Astrocyte (in vitro differentiated cells and primary cell): ENCODE measurements around the gene NCDN. TPM values are rescaled to one million over a fixed set of nuclear protein-coding genes. Genes with fewer than 3 reads are reported as not detected.
"Not testable (repeated sequence)": the region's sequence is repeated elsewhere in the genome, so short reads cannot be mapped to it uniquely, and the experiment has no call there.

ENCODE experiments used
- DNase-seq: peaks from one replicate; pipeline ENCODE4 v3.0.0-alpha.2; 2010; ENCODE audit warnings: low read depth
- FAIRE-seq: peaks from 2 replicates; lab custom pipeline; 2011; peaks lifted over from hg19 to GRCh38; lab: Jason Lieb, UNC
- H2AFZ ChIP-seq: 2 replicates; pipeline ENCODE4 v1.6.0; 2012; ENCODE audit warnings: low read depth, low read length, inconsistent platforms
- H3K27ac ChIP-seq: 2 replicates; pipeline ENCODE4 v1.5.1; 2011; ENCODE audit warnings: low read depth, low read length, inconsistent platforms
- H3K27me3 ChIP-seq: 2 replicates; pipeline ENCODE4 v1.6.0; 2011; ENCODE audit warnings: low read length, inconsistent platforms; ENCODE audit not compliant: insufficient read depth
- H3K36me3 ChIP-seq: 2 replicates; pipeline ENCODE4 v1.5.1; 2011; ENCODE audit warnings: low read length, inconsistent platforms; ENCODE audit not compliant: insufficient read depth
- H3K4me1 ChIP-seq: 2 replicates; pipeline ENCODE4 v1.5.1; 2011; ENCODE audit warnings: low read length, inconsistent platforms; ENCODE audit not compliant: insufficient read depth
- H3K4me2 ChIP-seq: 2 replicates; pipeline ENCODE4 v1.6.0; 2012; ENCODE audit warnings: low read length, inconsistent platforms
- H3K4me3 ChIP-seq: 2 replicates; pipeline ENCODE4 v1.5.1; 2011; ENCODE audit warnings: low read depth, mild to moderate bottlenecking, low read length, inconsistent platforms; ENCODE audit not compliant: insufficient read depth
- H3K79me2 ChIP-seq: 2 replicates; pipeline ENCODE4 v1.6.0; 2012; ENCODE audit warnings: mild to moderate bottlenecking, low read length, inconsistent platforms; ENCODE audit not compliant: insufficient read depth
- H3K9ac ChIP-seq: 2 replicates; pipeline ENCODE4 v1.6.0; 2012; ENCODE audit warnings: mild to moderate bottlenecking, low read length, inconsistent platforms
- H3K9me3 ChIP-seq: 2 replicates; pipeline ENCODE4 v1.5.1; 2012; ENCODE audit warnings: low read depth, mild to moderate bottlenecking, low read length, inconsistent platforms; ENCODE audit not compliant: insufficient read depth
- H4K20me1 ChIP-seq: 2 replicates; pipeline ENCODE4 v1.6.0; 2012; ENCODE audit warnings: low read length, inconsistent platforms; ENCODE audit not compliant: insufficient read depth
- H3K27ac Mint-ChIP-seq: one replicate; pipeline ENCODE4 v1.8.0; 2021; ENCODE audit warnings: mild to moderate bottlenecking, mixed read lengths; ENCODE audit not compliant: unreplicated experiment
- H3K27me3 Mint-ChIP-seq: one replicate; pipeline ENCODE4 v1.8.0; 2021; ENCODE audit warnings: low read depth, mixed read lengths; ENCODE audit not compliant: unreplicated experiment
- H3K36me3 Mint-ChIP-seq: one replicate; pipeline ENCODE4 v1.8.0; 2021; ENCODE audit warnings: low read depth, mixed read lengths; ENCODE audit not compliant: unreplicated experiment
- H3K4me1 Mint-ChIP-seq: one replicate; pipeline ENCODE4 v1.8.0; 2021; ENCODE audit warnings: low read depth, mixed read lengths; ENCODE audit not compliant: unreplicated experiment
- H3K4me3 Mint-ChIP-seq: one replicate; pipeline ENCODE4 v1.8.0; 2021; ENCODE audit warnings: mild to moderate bottlenecking, moderate library complexity, mixed read lengths; ENCODE audit not compliant: unreplicated experiment
- H3K9me3 Mint-ChIP-seq: one replicate; pipeline ENCODE4 v1.8.0; 2021; ENCODE audit warnings: mild to moderate bottlenecking, mixed read lengths; ENCODE audit not compliant: unreplicated experiment
- CTCF ChIP-seq: IDR thresholded peaks from 2 replicates; pipeline ENCODE4 v1.5.1; 2011; ENCODE audit warnings: low read depth, mild to moderate bottlenecking, inconsistent platforms, low read length, moderate library complexity; ENCODE audit not compliant: insufficient read depth
- EZH2 ChIP-seq: IDR thresholded peaks from 2 replicates; pipeline ENCODE4 v1.6.1; 2012; ENCODE audit warnings: mild to moderate bottlenecking, low read length, inconsistent platforms; ENCODE audit not compliant: insufficient read depth
- total RNA-seq: library from RNA; stranded (reverse); gene quantifications from 2 replicates; pipeline ENCODE4 v1.2.1, GENCODE V29; 2021

NCDN gene
- total RNA-seq, 1 donor from 2014 or later: 42.1 TPM

- Histone ChIP-seq H3K9me3 (no peaks in the 10 kb centered on the region), H4K20me1 (peaks cover 13% of the 10 kb centered on the region), H3K36me3 (no peaks in the 10 kb centered on the region), H2AFZ (no peak overlapping the region), H3K4me1 (peaks cover 13% of the 10 kb centered on the region), H3K4me3 (no peak overlapping the region), H3K27me3 (peaks cover 68% of the 10 kb centered on the region), H3K4me2 (peak overlapping the region; percentile 22), H3K79me2 (no peaks in the 10 kb centered on the region), H3K27ac (no peak overlapping the region), H3K9ac (no peak overlapping the region)
- DNase-seq: no peak
- H3K4me1 Mint-ChIP-seq: peaks cover 17% of the 10 kb centered on the region
- peaks cover 4% of the 10 kb centered on the region for H3K36me3 Mint-ChIP-seq
- H3K9me3 Mint-ChIP-seq: peaks cover 6% of the 10 kb centered on the region
- H3K4me3 Mint-ChIP-seq: no peak overlapping the region
- H3K27ac Mint-ChIP-seq: no peak overlapping the region
- FAIRE-seq: no peak
- peaks cover 50% of the 10 kb centered on the region for H3K27me3 Mint-ChIP-seq
- TF ChIP-seq CTCF (no peak), EZH2 (no peak)
These were observed 18.6 kb downstream of the NCDN start for GRCh38 chr1:35576061-35576765.

GRCh38 chr1:35576766-35577070 lies 19.1 kb downstream of the NCDN start:
- H2AFZ ChIP-seq: not testable (repeated sequence)

GRCh38 chr1:35577071-35577998 lies 19.7 kb downstream of the NCDN start:
- Mint-ChIP-seq H3K27ac (no peak overlapping the region), H3K9me3 (peaks cover 6% of the 10 kb centered on the region), H3K27me3 (peaks cover 39% of the 10 kb centered on the region), H3K4me3 (no peak overlapping the region), H3K36me3 (peaks cover 4% of the 10 kb centered on the region), H3K4me1 (peaks cover 14% of the 10 kb centered on the region)
- Histone ChIP-seq H2AFZ (peak overlapping the region; percentile 71), H4K20me1 (peaks cover 12% of the 10 kb centered on the region), H3K4me2 (peak overlapping the region; percentile 69), H3K27me3 (peaks cover 57% of the 10 kb centered on the region), H3K79me2 (no peaks in the 10 kb centered on the region), H3K4me3 (peak overlapping the region; percentile 34), H3K9ac (no peak overlapping the region), H3K4me1 (peaks cover 13% of the 10 kb centered on the region), H3K9me3 (no peaks in the 10 kb centered on the region), H3K27ac (no peak overlapping the region), H3K36me3 (no peaks in the 10 kb centered on the region)
- FAIRE-seq (no peak), DNase-seq (no peak)
- TF ChIP-seq CTCF: no peak
- peak; percentile 70 for TF ChIP-seq EZH2

More at GRCh38 chr1:35576766-35577070, 19.1 kb downstream of the NCDN start:
- Histone ChIP-seq H4K20me1 (peaks cover 13% of the 10 kb centered on the region), H3K27me3 (peaks cover 63% of the 10 kb centered on the region), H3K4me2 (peak overlapping the region; percentile 22), H3K4me1 (peaks cover 13% of the 10 kb centered on the region)
- not testable (repeated sequence) for H3K36me3 ChIP-seq, H3K36me3 Mint-ChIP-seq, H3K4me3 Mint-ChIP-seq, H3K27ac Mint-ChIP-seq, DNase-seq, H3K4me3 ChIP-seq, H3K9me3 Mint-ChIP-seq, H3K9ac ChIP-seq, H3K27ac ChIP-seq, H3K9me3 ChIP-seq, H3K79me2 ChIP-seq, FAIRE-seq
- Mint-ChIP-seq H3K27me3 (peaks cover 45% of the 10 kb centered on the region), H3K4me1 (peaks cover 17% of the 10 kb centered on the region)
